Activated gamma-delta T cell (primary cell): Measurements from ENCODE around the gene ADAMTSL2.

ENCODE experiments used
- DNase-seq: peaks from one replicate; lab custom pipeline; 2025; lab: John Stamatoyannopoulos, UW

The ADAMTSL2 gene

GRCh38 chr9:133535306-133535877 is 888 bp downstream of the ADAMTSL2 start:
- no peak for DNase-seq

- no peak for DNase-seq
Observed at GRCh38 chr9:133536080-133536479, 1.6 kb downstream of the ADAMTSL2 start.

GRCh38 chr9:133536536-133536935 is 2.0 kb downstream of the ADAMTSL2 start:
- DNase-seq = no peak

- no peak for DNase-seq
Observed at GRCh38 chr9:133537257-133537656, 2.8 kb downstream of the ADAMTSL2 start.

GRCh38 chr9:133538176-133538575 is 3.7 kb downstream of the ADAMTSL2 start:
- no peak for DNase-seq

- no peak for DNase-seq
Observed at GRCh38 chr9:133538851-133539833, 4.6 kb downstream of the ADAMTSL2 start.

GRCh38 chr9:133539991-133540697 is 5.6 kb downstream of the ADAMTSL2 start:
- DNase-seq = no peak

- DNase-seq = no peak
Observed at GRCh38 chr9:133540698-133541025, 6.2 kb downstream of the ADAMTSL2 start.

- DNase-seq = no peak
Observed at GRCh38 chr9:133542002-133542401, 7.5 kb downstream of the ADAMTSL2 start.

GRCh38 chr9:133543772-133544467 is 9.4 kb downstream of the ADAMTSL2 start:
- DNase-seq = no peak

GRCh38 chr9:133545494-133546286 is 11.2 kb downstream of the ADAMTSL2 start:
- no peak for DNase-seq

- no peak for DNase-seq
Observed at GRCh38 chr9:133546287-133546680, 11.8 kb downstream of the ADAMTSL2 start.

GRCh38 chr9:133547116-133547515 is 12.6 kb downstream of the ADAMTSL2 start:
- no peak for DNase-seq

GRCh38 chr9:133551446-133551845 is 16.9 kb downstream of the ADAMTSL2 start:
- DNase-seq = no peak

GRCh38 chr9:133552236-133552635 is 17.7 kb downstream of the ADAMTSL2 start:
- DNase-seq = no peak

- no peak for DNase-seq
Observed at GRCh38 chr9:133553123-133553522, 18.6 kb downstream of the ADAMTSL2 start.

GRCh38 chr9:133553973-133554713 is 19.6 kb downstream of the ADAMTSL2 start:
- no peak for DNase-seq

- DNase-seq = no peak
Observed at GRCh38 chr9:133554729-133555128, 20.2 kb downstream of the ADAMTSL2 start.

- no peak for DNase-seq
Observed at GRCh38 chr9:133556354-133556753, 21.9 kb downstream of the ADAMTSL2 start.

GRCh38 chr9:133557581-133557980 is 23.1 kb downstream of the ADAMTSL2 start:
- DNase-seq = no peak
